GM12892 (cell line): ENCODE data around the gene STAT6. TPM values are rescaled to one million over a fixed set of nuclear protein-coding genes. Genes with fewer than 3 reads are reported as not detected.

Source experiments
- DNase-seq: peaks from one replicate; pipeline ENCODE4 v3.0.0; 2011; ENCODE audit not compliant: insufficient read length
- FAIRE-seq: peaks from 2 replicates; lab custom pipeline; 2011; peaks lifted over from hg19 to GRCh38; lab: Jason Lieb, UNC
- POLR2A ChIP-seq: IDR thresholded peaks from 2 replicates; pipeline ENCODE4 v1.6.1; 2011; ENCODE audit warnings: low read depth, low read length, control low read depth
- POLR2AphosphoS5 ChIP-seq: IDR thresholded peaks from 2 replicates; pipeline ENCODE4 v1.6.1; 2011; ENCODE audit warnings: low read depth, low read length, control low read depth
- TAF1 ChIP-seq: IDR thresholded peaks from 2 replicates; pipeline ENCODE4 v1.6.1; 2011; ENCODE audit warnings: low read depth, mild to moderate bottlenecking, control low read depth, low read length, borderline replicate concordance
- polyA plus RNA-seq: library from polyadenylated mRNA; unstranded; fragments of >200 nt; gene quantifications from one replicate; pipeline ENCODE4 v1.2.1, GENCODE V29; 2012; ENCODE audit warnings: missing spikeins, inconsistent platforms; ENCODE audit not compliant: missing spikeins

The STAT6 gene, protein sequence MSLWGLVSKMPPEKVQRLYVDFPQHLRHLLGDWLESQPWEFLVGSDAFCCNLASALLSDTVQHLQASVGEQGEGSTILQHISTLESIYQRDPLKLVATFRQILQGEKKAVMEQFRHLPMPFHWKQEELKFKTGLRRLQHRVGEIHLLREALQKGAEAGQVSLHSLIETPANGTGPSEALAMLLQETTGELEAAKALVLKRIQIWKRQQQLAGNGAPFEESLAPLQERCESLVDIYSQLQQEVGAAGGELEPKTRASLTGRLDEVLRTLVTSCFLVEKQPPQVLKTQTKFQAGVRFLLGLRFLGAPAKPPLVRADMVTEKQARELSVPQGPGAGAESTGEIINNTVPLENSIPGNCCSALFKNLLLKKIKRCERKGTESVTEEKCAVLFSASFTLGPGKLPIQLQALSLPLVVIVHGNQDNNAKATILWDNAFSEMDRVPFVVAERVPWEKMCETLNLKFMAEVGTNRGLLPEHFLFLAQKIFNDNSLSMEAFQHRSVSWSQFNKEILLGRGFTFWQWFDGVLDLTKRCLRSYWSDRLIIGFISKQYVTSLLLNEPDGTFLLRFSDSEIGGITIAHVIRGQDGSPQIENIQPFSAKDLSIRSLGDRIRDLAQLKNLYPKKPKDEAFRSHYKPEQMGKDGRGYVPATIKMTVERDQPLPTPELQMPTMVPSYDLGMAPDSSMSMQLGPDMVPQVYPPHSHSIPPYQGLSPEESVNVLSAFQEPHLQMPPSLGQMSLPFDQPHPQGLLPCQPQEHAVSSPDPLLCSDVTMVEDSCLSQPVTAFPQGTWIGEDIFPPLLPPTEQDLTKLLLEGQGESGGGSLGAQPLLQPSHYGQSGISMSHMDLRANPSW
- polyA plus RNA-seq = 129 TPM

GRCh38 chr12:57111031-57111734 is at the start of gene STAT6:
Gene STAT6, minus strand, starts transcription at chr12:57111362. Its CDS starts 3,084 bp downstream, at chr12:57108278.
- DNase-seq (peak; percentile 75), FAIRE-seq (peak; percentile 87)
- TF ChIP-seq POLR2AphosphoS5 (peak; percentile 66), POLR2A (peak; percentile 85), TAF1 (peak; percentile 69; the same call in 1 of the 2 replicates)

- TF ChIP-seq TAF1 = no peak
- no peak for TF ChIP-seq POLR2AphosphoS5
- TF ChIP-seq POLR2A = no peak
- DNase-seq (no peak), FAIRE-seq (no peak)
Observed at GRCh38 chr12:57160741-57161140, 49.6 kb upstream of the STAT6 start.

DNA sequence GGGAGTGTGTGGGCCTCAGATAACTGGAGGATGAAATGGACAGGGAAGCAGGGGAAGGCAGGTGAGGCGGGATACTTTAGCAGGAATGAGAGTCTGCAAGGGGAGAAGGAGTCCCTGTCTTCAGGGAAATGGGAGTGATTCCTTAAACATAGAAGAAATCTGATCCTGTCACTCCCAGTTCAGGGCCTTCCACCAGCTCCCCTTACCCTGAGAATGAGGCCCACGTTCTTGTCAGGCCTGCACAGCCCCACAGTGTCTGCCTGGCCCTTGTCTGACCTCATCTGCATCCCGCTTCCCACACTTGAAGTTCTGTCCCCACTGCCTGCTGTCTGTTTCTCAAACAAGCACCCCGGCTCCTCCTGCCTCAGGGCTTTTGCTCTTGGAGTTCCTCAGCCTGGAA is 48.9 kb upstream of the STAT6 start:
- TF ChIP-seq TAF1 = no peak
- no peak for TF ChIP-seq POLR2A
- no peak for TF ChIP-seq POLR2AphosphoS5

GRCh38 chr12:57159311-57159710 is 48.1 kb upstream of the STAT6 start:
- FAIRE-seq = no peak
- DNase-seq = no peak
- TF ChIP-seq POLR2AphosphoS5 (no peak), POLR2A (no peak), TAF1 (no peak)

More for the DNA sequence above, 48.9 kb upstream of the STAT6 start:
- no peak for DNase-seq
- no peak for FAIRE-seq

DNA sequence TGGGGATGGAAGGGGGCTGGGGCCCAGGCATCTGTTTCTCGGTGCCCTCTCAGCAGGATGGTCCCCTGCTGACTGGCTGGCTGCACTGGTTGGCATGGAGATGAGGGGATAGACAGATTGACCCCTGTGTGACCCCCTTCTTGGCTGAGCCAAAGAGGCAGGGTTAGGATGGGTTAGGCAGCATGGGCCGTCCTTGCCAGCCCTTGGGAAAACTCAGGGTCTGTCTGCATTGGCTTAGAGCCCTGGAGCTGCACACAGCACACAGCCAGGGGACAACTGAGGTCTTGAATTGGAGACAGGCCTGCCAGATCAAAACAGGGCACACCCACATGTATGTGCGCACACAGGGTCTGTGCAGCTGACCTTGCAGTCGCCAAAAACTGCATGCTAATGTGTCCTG is 47.5 kb upstream of the STAT6 start:
- DNase-seq (no peak), FAIRE-seq (no peak)
- TF ChIP-seq TAF1 = no peak
- TF ChIP-seq POLR2AphosphoS5 = no peak
- TF ChIP-seq POLR2A = no peak

GRCh38 chr12:57158186-57158585 is 47.0 kb upstream of the STAT6 start:
- TF ChIP-seq POLR2A (no peak), TAF1 (no peak), POLR2AphosphoS5 (no peak)
- DNase-seq = no peak
- no peak for FAIRE-seq

DNA sequence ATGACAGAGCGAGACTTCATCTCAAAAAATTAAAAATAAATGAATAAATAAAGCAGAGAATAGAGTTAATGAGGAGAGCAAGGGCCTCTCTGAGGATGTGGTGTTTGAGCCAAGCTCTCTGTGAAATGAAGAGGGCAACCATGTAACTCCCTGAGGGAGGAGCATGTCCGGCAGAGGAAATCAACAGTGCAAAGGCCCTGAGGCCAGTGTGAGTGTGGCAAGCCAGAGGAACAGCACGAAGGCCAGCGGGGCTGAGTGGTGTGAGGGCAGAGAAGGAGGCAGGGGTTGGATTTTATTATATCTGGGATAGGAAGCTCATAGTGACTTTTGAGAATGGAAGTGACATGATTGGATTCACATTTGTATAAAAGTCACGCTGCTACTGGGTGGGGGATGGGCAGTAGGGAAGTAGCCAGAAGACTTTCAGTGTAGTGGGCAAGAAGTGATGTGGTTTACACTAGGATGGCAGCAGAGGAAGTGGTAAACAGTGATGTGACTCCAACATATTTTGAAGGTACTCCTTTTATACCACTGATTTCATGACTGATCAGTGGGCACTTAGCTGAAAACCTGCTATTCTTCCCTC is 46.5 kb upstream of the STAT6 start:
- no peak for FAIRE-seq
- DNase-seq = no peak
- TF ChIP-seq TAF1 (no peak), POLR2A (no peak), POLR2AphosphoS5 (no peak)

GRCh38 chr12:57156701-57157403 is 45.7 kb upstream of the STAT6 start:
- no peak for TF ChIP-seq TAF1
- TF ChIP-seq POLR2AphosphoS5 = no peak
- TF ChIP-seq POLR2A = no peak
- DNase-seq = no peak

DNA sequence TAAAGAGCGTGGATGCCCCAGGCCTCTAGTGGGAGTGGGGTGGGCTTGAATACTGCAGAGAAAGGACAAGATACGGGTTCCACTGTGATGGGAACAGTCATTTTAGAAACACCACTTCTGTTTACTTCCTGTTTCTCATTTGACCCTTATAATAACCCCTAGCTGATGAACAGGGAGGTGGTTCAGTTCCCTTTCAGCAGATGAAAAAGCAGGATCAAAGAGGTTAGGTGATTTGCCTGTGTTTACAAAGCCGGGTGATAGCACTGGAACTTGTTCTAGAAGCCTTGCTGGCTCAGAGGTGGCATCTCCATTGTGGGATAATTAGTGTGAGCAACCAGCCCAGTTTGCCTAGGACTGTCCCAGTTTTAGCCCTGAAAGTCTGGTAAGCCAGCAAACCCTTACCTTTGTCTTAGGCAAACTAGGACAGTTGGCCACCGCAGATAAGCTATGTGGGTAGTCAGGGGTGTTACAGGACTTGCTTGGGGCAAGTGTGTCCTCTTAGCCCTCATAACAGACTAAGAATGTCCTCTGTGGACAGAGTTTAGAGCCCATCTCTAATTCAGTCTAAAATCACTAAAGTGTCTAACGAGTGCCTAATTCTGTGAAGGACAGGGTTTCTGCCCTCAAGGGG is 43.8 kb upstream of the STAT6 start:
- FAIRE-seq (peak; percentile 86), DNase-seq (no peak)
- no peak for TF ChIP-seq POLR2A
- TF ChIP-seq POLR2AphosphoS5 = no peak
- TF ChIP-seq TAF1 = no peak

More at GRCh38 chr12:57156701-57157403, 45.7 kb upstream of the STAT6 start:
- no peak for FAIRE-seq
